Measurements from ENCODE around the gene MICALL2. TPM values are rescaled to one million over a fixed set of nuclear protein-coding genes. Genes with fewer than 3 reads are reported as not detected.
A peak's percentile ranks its signal among the peaks of the same experiment; 100 is the strongest.

The MICALL2 gene
- total and polyA plus RNA-seq, 8 donors: 8.3 to 93.6 (median 12.8) TPM

DNA sequence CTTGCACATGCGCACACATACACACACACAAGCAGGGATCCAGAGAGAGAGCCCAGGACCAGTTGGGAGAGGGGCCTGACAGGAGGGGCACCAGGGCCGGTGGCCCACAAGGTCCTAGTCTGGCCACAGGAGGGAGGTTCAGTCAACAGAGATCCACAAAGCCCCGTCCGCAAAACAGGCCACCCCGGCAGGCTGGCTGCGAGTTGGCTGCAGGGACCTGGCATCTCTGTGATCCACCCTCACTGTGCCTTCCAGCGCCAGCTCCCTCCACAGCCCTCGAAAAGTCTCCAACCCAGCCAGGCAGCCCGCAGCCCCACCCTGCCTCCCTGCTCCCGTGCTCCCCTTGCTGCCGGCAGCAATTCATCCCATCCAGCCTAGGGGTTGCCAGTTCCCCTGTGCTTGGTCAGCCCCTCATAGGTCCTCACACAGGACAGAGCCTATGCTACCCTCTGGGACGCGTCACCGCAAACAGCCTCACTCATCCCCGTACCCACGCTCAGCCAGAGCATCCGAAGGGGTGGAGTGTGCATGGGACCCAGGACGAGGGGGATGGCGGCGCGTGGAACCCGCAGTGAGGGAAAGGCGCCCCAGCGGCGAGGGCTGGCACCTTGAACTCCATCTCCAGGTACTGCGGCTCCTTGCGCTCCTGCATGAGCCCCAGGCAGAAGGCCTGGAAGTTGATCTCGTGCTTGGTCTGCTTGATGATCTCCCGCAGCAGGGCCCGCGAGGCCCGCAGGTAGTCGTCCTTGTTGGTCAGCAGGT, 37.4 kb upstream of the MICALL2 start:
- TF ChIP-seq, protein P1, sequence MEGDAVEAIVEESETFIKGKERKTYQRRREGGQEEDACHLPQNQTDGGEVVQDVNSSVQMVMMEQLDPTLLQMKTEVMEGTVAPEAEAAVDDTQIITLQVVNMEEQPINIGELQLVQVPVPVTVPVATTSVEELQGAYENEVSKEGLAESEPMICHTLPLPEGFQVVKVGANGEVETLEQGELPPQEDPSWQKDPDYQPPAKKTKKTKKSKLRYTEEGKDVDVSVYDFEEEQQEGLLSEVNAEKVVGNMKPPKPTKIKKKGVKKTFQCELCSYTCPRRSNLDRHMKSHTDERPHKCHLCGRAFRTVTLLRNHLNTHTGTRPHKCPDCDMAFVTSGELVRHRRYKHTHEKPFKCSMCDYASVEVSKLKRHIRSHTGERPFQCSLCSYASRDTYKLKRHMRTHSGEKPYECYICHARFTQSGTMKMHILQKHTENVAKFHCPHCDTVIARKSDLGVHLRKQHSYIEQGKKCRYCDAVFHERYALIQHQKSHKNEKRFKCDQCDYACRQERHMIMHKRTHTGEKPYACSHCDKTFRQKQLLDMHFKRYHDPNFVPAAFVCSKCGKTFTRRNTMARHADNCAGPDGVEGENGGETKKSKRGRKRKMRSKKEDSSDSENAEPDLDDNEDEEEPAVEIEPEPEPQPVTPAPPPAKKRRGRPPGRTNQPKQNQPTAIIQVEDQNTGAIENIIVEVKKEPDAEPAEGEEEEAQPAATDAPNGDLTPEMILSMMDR (IDR thresholded peaks at IDR 0.05): no peak
- WGBS, 2 donors: 93 to 95% methylated on average over 33 of the region's 33 CpGs

DNA sequence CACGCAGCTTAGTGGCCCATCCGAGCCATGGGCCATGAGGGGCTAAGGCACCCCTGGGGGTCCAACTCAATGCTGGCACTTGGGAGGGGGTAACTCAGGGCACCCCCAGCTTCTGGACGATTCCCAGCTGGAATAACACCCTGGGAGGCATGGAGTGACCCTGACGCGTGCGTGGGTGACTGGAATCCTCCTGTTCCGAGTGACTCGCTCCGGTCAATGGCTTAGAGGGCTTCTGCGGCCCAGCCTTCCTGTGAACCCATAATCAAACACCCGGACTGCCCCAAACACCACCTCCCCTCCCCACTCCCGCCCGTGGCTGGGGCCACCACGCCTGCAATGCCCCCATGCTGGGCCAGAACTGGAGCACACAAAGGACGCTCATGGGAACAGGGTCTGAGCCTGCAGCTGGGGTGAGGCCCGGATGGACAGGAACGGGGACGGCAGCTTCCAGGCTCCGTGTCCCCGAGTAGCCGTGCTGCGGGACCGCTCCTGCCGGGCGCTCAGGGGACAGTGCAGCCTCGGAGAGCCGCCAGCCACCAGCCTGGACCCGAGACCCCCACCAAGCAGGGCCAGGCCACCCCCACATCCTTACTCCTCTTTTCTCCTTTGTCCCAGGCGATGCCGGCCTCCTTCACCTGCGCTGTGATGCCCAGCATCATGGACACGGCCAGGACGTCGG, 36.4 kb upstream of the MICALL2 start:
- no peak overlapping the region for H3K27ac ChIP-seq
- 92 to 93% methylated on average over 34 of the region's 34 CpGs for WGBS, 2 donors
- ATAC-seq (no peak), FAIRE-seq (no peak), DNase-seq (peak in 1 of 6 donors; percentile 68)
- intact Hi-C loops (cut with DNase I): no loop called here
- TF ChIP-seq, protein P1 (IDR thresholded peaks at IDR 0.05): no peak
- no peaks in the 10 kb centered on the region for H3K4me1 ChIP-seq
- H3K4me3 ChIP-seq: no peak overlapping the region
- H3K9me3 ChIP-seq: no peaks in the 10 kb centered on the region
- H3K27me3 ChIP-seq: no peaks in the 10 kb centered on the region
- peaks cover 0 to 56% (median 19%) of the 10 kb centered on the region in 3 donors for H3K36me3 ChIP-seq

More for the DNA sequence above, 37.4 kb upstream of the MICALL2 start:
- ATAC-seq: no peak
- Histone ChIP-seq H3K27me3 (no peaks in the 10 kb centered on the region), H3K4me1 (no peaks in the 10 kb centered on the region), H3K4me3 (no peak overlapping the region), H3K27ac (no peak overlapping the region), H3K36me3 (peaks cover 0 to 55% (median 19%) of the 10 kb centered on the region in 3 donors), H3K9me3 (no peaks in the 10 kb centered on the region)
- no peak for FAIRE-seq
- intact Hi-C loops (cut with DNase I): no loop called here
- DNase-seq: peak in 1 of 6 donors; percentile 65

DNA sequence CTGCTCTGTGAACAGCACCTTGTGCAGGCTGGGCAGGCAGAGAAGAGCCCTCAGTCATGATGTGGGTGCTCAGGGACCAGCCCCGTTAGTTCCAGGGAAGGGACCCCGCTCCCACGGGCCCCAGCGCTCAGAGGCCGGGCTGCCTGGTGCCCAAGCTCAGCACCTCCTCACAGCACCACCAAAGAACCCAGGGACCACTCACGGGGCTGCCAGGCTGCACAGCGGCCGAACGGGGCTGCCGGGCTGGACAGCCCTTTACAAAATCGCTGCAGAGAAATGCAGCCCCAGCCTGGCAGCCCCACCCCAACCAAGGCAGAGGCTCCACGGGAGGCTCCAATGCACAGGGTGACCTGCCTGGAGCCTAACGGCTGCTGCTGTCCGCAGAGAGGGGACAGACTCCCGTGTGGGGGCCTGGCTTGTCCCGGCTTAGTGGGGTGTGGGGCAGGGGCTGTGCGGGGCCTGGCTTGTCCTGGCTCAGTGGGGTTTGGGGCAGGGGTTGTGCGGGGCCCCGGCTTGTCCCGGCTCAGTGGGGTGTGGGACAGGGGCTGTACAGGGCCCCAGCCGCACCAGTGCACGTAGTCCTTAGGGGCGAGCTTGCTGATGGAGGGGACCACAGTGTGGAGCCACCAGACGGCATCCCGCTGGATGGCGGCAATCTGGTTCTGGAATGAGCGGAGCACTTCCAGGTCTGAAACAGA, 35.7 kb upstream of the MICALL2 start:
- WGBS, 2 donors: 93 to 95% methylated on average over 27 of the region's 27 CpGs
- H3K4me3 ChIP-seq: no peak overlapping the region
- H3K36me3 ChIP-seq: peaks cover 0 to 50% (median 19%) of the 10 kb centered on the region in 3 donors
- H3K27ac ChIP-seq: no peak overlapping the region
- no peaks in the 10 kb centered on the region for H3K9me3 ChIP-seq
- TF ChIP-seq, protein P1 (IDR thresholded peaks at IDR 0.05): no peak
- no peaks in the 10 kb centered on the region for H3K4me1 ChIP-seq
- DNase-seq (peak in 1 of 6 donors; percentile 66), FAIRE-seq (no peak), ATAC-seq (no peak)
- H3K27me3 ChIP-seq: no peaks in the 10 kb centered on the region
- intact Hi-C loops (cut with DNase I): no loop called here

DNA sequence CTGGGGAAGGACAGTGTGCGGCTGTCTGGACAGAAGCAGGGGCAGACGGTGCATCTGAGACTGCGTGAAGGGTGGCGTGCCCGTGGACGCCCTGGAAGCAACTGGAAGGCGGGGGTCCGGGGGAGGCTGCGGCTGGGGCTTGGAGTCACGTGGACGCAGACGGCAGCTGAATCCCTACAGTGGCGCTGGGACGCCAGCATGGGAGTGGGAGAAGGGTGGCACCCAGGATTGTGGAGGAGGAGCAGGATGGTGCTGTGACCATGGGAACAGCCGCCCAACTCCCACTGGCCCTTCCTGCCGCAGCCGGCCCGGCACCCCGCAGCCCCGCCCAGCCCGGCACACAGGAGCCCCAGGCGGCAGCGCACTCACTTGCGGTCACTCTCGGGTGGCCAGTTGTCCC, 35.2 kb upstream of the MICALL2 start:
- TF ChIP-seq, protein P1 (IDR thresholded peaks at IDR 0.05): no peak
- Histone ChIP-seq H3K4me3 (no peak overlapping the region), H3K27ac (no peak overlapping the region), H3K36me3 (peaks cover 0 to 48% (median 16%) of the 10 kb centered on the region in 3 donors), H3K27me3 (no peaks in the 10 kb centered on the region), H3K4me1 (no peaks in the 10 kb centered on the region), H3K9me3 (no peaks in the 10 kb centered on the region)
- intact Hi-C loops (cut with DNase I): no loop called here
- DNase-seq: peak in 1 of 6 donors; percentile 73
- FAIRE-seq: no peak
- WGBS, 2 donors: 92 to 94% methylated on average over 21 to 25 of the region's 25 CpGs
- no peak for ATAC-seq
